ENCODE results near the gene KMO.
A peak's percentile ranks its signal among the peaks of the same experiment; 100 is the strongest.

The KMO gene

GRCh38 chr1:241596633-241597032 lies 64.5 kb downstream of the KMO start:
- DNase-seq: no peak

DNA sequence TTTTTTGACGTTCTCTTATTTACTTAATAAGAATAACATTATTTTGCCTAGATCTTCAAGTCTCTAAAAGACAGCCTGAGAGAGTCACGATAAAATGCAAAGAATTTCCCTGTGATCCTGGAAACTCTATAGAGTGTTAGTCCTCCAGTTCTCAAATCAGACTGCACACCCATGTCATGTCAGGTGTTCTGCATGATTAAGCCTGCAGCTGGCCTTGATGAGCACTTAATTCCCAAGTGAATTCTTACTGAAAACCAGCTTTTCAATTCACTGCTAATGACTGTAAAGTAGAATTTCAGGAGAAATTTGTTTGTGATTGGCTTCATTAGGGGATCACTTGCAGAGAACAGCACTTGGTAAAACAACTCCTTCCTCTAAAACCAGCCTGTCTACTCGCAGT lies 66.1 kb downstream of the KMO start:
- no peak for DNase-seq

GRCh38 chr1:241600496-241600901 lies 68.3 kb downstream of the KMO start:
- DNase-seq: no peak

GRCh38 chr1:241603731-241604245 lies 71.6 kb downstream of the KMO start:
- no peak for DNase-seq

DNA sequence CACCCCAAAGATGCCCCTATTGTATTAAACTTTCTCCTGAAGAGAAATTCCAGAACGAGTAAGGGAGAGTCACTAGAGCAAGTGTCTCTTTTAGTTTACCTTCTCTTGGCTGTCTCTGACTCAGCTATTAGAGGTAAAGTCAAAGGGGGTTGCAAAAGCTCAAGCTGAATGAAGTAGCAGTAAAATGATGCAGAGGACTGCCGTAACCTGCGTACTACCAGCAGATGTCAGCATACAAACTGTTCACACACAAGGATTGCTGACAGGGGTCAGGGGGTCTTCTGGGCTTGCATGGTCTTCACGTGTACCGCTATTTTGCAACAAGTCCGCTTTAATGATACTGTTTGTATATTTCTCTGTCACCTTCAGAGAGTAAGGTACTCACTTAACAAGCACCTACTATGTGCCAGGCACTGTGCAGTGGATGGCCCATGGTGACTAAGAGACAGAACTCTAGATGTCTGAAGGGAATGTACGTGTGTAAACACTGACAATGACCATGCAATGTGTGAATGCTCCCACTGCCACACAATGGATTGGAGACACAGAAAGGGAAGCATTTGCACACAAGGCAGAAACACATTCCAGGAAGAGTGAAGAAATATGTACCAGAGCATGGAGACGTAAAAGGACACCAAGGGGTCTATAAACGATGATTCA lies 73.1 kb downstream of the KMO start:
- no peak for DNase-seq

DNA sequence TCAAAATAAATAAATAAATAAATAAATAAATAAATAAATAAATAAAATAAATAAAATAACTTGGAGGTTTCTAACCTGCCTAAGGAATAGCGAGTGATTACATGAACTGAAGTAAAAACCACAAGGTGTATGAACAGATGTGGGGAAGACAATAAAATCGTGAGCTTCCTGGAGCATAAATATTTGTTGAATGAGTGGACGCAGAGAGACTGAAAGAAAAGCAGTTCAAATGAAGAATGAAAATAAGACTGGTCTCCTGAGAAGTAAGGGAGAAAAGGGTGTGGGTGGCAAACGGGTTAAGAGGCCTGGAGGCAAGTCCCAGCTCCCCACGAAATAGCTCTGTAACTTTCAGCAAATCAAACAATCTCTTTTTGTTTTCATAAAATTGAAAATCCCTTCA lies 74.4 kb downstream of the KMO start:
- DNase-seq: no peak

DNA sequence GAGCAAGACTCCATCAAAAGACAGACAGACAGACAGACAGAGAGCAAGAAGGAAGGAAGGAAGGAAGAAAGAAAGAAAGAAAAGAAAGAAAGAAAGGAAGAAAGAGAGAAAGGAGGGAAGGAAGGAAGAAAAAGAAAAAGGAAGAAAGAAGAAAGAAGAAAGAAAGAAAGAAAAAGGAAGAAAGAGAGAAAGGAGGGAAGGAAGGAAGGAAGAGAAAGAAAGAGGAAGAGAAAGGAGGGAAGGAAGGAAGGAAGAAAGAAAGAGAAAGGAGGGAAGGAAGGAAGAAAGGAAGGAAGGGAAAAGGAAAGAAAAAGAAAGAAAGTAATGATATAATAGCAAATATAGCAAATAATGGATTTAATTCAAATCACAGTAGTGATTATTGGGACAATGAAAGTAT lies 75.3 kb downstream of the KMO start:
- no peak for DNase-seq

DNA sequence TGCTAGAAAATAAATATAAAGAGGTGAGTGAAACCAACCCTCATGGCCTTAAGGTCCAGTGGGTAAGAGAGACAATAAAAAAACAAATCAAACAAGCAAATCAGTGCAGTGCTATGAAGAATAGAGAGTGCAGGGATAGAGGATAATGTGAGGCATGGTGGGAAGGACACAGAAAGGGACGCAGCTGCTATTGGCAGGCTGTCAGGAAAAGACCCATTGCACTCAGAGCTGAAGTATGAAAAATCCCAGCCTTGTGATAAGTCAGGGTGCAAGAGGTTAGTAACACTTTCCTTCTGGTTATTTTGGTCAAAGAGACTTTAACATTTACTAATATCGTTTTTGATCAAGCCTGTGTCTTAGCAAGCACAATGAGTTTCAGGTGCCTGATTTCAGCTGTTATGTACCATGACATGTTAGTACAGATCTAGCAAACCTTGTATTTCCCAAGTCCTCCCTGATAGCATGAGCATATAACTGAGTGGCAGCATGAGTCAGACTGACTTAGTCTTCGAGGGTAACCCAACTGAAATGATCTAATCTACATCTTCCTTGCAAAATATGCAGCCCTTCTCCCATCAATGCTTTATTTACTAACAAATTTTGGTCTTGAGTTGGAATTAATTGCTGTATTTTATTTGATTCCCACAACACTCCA lies 76.3 kb downstream of the KMO start:
- no peak for DNase-seq

- DNase-seq: no peak
Measured at GRCh38 chr1:241610056-241610815, 78.1 kb downstream of the KMO start.

DNA sequence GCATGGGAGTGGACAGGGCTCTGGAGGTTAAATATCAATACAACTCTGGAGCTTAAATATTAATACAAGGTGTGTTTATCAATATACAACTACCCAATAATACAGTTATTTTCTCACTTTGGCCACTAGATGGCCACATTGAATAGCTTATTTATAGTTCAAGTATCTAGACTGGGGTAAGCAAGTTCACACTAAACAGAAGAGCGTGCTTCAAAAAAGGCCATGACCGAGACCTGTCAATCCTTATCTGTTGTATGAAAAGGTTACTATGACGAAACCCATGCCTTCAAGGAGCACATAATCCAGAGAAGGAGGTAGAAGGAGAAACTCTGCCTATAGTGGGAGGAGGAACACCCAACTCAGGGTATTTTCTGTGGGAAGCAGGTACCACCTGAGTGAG lies 78.9 kb downstream of the KMO start:
- DNase-seq: peak in 1 of 2 experiments; percentile 22

- DNase-seq: no peak
Measured at GRCh38 chr1:241611736-241612135, 79.6 kb downstream of the KMO start.

- DNase-seq: no peak
Measured at GRCh38 chr1:241612533-241613477, 80.6 kb downstream of the KMO start.

GRCh38 chr1:241614144-241614543 lies 82.0 kb downstream of the KMO start:
- DNase-seq: no peak

GRCh38 chr1:241614572-241614971 lies 82.4 kb downstream of the KMO start:
- no peak for DNase-seq

- DNase-seq: no peak
Measured at GRCh38 chr1:241615043-241615974, 83.1 kb downstream of the KMO start.

DNA sequence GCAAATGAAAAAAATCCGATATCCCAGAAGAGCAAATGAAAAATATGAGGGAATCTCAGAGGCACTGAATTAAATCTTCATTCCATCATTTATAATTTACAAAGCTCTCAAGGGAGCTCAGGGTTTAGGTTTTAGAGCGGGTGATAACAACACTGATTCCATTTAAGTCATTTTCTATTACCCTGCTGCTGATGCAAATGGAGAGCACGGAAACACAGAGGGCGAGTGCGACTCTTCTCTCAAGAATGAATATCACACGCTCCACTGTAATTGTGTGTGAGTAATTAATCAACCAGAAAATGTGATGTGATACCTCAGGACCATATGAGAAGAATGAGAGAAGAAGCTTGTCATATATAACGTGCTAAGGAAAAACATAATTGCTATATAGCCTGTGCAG lies 85.2 kb downstream of the KMO start:
- DNase-seq: no peak

GRCh38 chr1:241622669-241623068 lies 90.5 kb downstream of the KMO start:
- no peak for DNase-seq

DNA sequence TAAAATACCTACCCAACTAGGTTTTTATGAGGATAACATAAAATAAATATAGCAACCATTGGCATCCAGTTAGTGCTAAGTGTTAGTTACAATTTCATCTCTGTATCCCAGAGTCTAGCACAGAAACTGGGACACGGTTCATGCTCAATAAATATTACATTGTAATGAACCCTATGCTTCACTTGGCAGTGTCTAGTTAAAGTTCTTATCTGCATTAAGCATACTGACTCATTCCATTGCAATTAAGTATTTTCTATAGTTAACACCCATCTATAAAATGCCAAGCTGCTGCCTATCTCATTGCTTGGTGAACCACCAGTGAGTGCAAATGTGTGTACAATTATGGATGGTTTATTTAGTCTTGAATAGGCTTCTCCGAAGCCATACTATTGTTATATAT lies 92.8 kb downstream of the KMO start:
- DNase-seq: no peak

- no peak for DNase-seq
Measured at GRCh38 chr1:241627453-241628259, 95.5 kb downstream of the KMO start.

DNA sequence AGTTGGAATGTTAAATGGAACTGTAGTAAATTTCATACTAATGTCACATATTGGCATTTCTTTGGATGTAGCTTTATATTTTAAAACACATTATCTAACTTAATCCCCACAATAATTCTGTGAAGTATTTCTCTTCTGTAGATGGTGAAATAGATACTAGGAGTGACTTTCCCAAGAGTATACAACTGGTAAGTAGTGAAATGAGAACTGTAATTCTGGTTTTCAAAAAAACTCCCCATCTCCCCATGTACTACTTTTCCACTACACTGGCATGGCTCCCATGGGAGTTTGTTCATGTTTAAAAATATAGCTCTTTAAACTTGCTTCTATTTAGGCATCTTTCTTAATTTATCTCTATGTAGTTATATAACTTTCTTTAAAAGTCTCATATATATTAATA lies 97.8 kb downstream of the KMO start:
- DNase-seq: no peak

- DNase-seq: no peak
Measured at GRCh38 chr1:241630476-241630875, 98.3 kb downstream of the KMO start.

Measured in cerebellar nuclear complex (tissue), 1 donor.